HCT116 (cell line): Measurements from ENCODE around the gene EIF2S3. TPM values are rescaled to one million over a fixed set of nuclear protein-coding genes. Genes with fewer than 3 reads are reported as not detected.

Experiments used
- ATAC-seq: fragments of 200-7000 bp; cut with Tn5 transposase; 2 replicates; pipeline ENCODE4 v1.9.1; 2020; ENCODE audit warnings: mild to moderate bottlenecking, moderate library complexity
- BruUV-seq: library from RNA; stranded (reverse); fragments of 400-500 nt; replicated peaks from 2 replicates; lab custom pipeline; 2021; lab: Mats Ljungman, UMichigan
- CTCF ChIA-PET: fragments of 300-600 bp; sonication (Branson Sonifier 250); formaldehyde crosslinking; loops from one replicate; lab custom pipeline; 2021; ENCODE audit warnings: antibody characterized with exemption; lab: Charles Lee
- POLR2A ChIA-PET: fragments of 300-600, 350-600 bp; sonication (Branson Sonifier 250); formaldehyde crosslinking; loops from one replicate; lab custom pipeline; 2021; ENCODE audit warnings: antibody characterized with exemption; lab: Charles Lee
- RAD21 ChIA-PET, 2 experiments: fragments of 300-600 bp; sonication (Branson Sonifier 250); formaldehyde crosslinking; loops; one replicate each; lab custom pipeline; 2023; ENCODE audit warnings: low total read pairs in 2 of 2; ENCODE audit not compliant: uncharacterized antibody in 2 of 2, unreplicated experiment in 2 of 2, low non-redundant PET in 1 of 2; lab: Charles Lee
- DNase-seq: peaks from one replicate; pipeline ENCODE4 v3.0.0-alpha.2; 2010; ENCODE audit warnings: low read depth, low spot score
- H2AFZ ChIP-seq: fragments of 200-600 bp; shearing (Covaris generic), sonication (generic); 2 replicates; pipeline ENCODE4 v1.6.1; 2017; ENCODE audit warnings: low read depth, mixed run types, mixed read lengths, antibody characterized with exemption, low read length; ENCODE audit not compliant: poor library complexity, severe bottlenecking
- H3K27ac ChIP-seq: 2 replicates; pipeline ENCODE4 v1.5.1; 2012; ENCODE audit warnings: low read depth, low read length
- H3K27me3 ChIP-seq: fragments of 200-600 bp; sonication (generic); 2 replicates; pipeline ENCODE4 v1.6.1; 2016; ENCODE audit warnings: mixed run types, low read length, mixed read lengths; ENCODE audit not compliant: insufficient read depth
- H3K36me3 ChIP-seq, 2 experiments: fragments of 200-500 bp in 1 of 2; fragments of 200-600 bp in 1 of 2; sonication (Bioruptor generic) in 1 of 2; sonication (generic) in 1 of 2; 2 replicates each; pipeline versions ENCODE4 v1.5.1 to v1.6.1; 2014 to 2016; ENCODE audit warnings: low read length in 2 of 2, inconsistent platforms in 1 of 2, mixed read lengths in 1 of 2, mixed run types in 1 of 2; ENCODE audit not compliant: insufficient read depth in 2 of 2, control insufficient read depth in 1 of 2
- H3K4me1 ChIP-seq, 2 experiments: fragments of 200-600 bp in 1 of 2; sonication (generic) in 1 of 2; 2 replicates each; pipeline versions ENCODE4 v1.5.1 to v1.6.1; 2012 to 2017; ENCODE audit warnings: low read length in 2 of 2, inconsistent platforms in 1 of 2, mild to moderate bottlenecking in 1 of 2, mixed read lengths in 1 of 2, mixed run types in 1 of 2, moderate library complexity in 1 of 2; ENCODE audit not compliant: insufficient read depth in 2 of 2, control insufficient read depth in 1 of 2
- H3K4me2 ChIP-seq: fragments of 200-600 bp; sonication (generic); 2 replicates; pipeline ENCODE4 v1.6.1; 2017; ENCODE audit warnings: mixed run types, low read length, mixed read lengths
- H3K4me3 ChIP-seq, 2 experiments: fragments of 200-600 bp in 1 of 2; sonication (generic) in 1 of 2; replicated peaks in 1 of 2; 2 replicates each; pipeline ENCODE4 v1.5.1; 2011 to 2016; ENCODE audit warnings: low read length in 2 of 2, control low read depth in 1 of 2, low read depth in 1 of 2, mild to moderate bottlenecking in 1 of 2, mixed read lengths in 1 of 2, mixed run types in 1 of 2
- H3K79me2 ChIP-seq: fragments of 200-600 bp; sonication (generic); 2 replicates; pipeline ENCODE4 v1.6.1; 2017; ENCODE audit warnings: mild to moderate bottlenecking, mixed run types, low read length, moderate library complexity, mixed read lengths; ENCODE audit not compliant: insufficient read depth
- H3K9ac ChIP-seq: fragments of 200-600 bp; sonication (generic); 2 replicates; pipeline ENCODE4 v1.6.1; 2016; ENCODE audit warnings: low read length, mixed read lengths
- H3K9me2 ChIP-seq: fragments of 200-600 bp; sonication (generic), shearing (Covaris generic); 2 replicates; pipeline ENCODE4 v1.6.1; 2017; ENCODE audit warnings: mixed run types, mild to moderate bottlenecking, moderate library complexity; ENCODE audit not compliant: insufficient read depth
- H3K9me3 ChIP-seq, 2 experiments: fragments of 200-500 bp in 1 of 2; fragments of 200-600 bp in 1 of 2; sonication (Bioruptor generic) in 1 of 2; sonication (generic) in 1 of 2; 2 replicates each; pipeline ENCODE4 v1.6.1; 2014 to 2017; ENCODE audit warnings: low read length in 2 of 2, mixed read lengths in 2 of 2, inconsistent platforms in 1 of 2, low read depth in 1 of 2, mild to moderate bottlenecking in 1 of 2, mixed run types in 1 of 2, moderate library complexity in 1 of 2; ENCODE audit not compliant: control insufficient read depth in 1 of 2, insufficient read depth in 1 of 2
- H4K20me1 ChIP-seq: fragments of 200-600 bp; sonication (generic), shearing (Covaris generic); 2 replicates; pipeline ENCODE4 v1.6.1; 2017; ENCODE audit warnings: mixed run types, mild to moderate bottlenecking, moderate library complexity; ENCODE audit not compliant: insufficient read depth
- CBX3 ChIP-seq: IDR thresholded peaks from 2 replicates; pipeline ENCODE4 v1.6.1; 2012; ENCODE audit warnings: low read depth
- CEBPB ChIP-seq: IDR thresholded peaks from 2 replicates; pipeline ENCODE4 v1.6.1; 2012; ENCODE audit warnings: low read depth
- EGR1 ChIP-seq: IDR thresholded peaks from 2 replicates; pipeline ENCODE4 v1.6.1; 2012; ENCODE audit warnings: low read depth
- EZH2phosphoT487 ChIP-seq: fragments of 200-600 bp; IDR thresholded peaks from 2 replicates; pipeline ENCODE4 v1.6.1; 2018; ENCODE audit warnings: antibody characterized with exemption, borderline replicate concordance
- POLR2AphosphoS5 ChIP-seq: IDR thresholded peaks from 2 replicates; pipeline ENCODE4 v1.6.1; 2011; ENCODE audit warnings: mild to moderate bottlenecking, low read depth, low read length, moderate library complexity
- RAD21 ChIP-seq: IDR thresholded peaks from 2 replicates; pipeline ENCODE4 v1.6.1; 2012; ENCODE audit warnings: low read depth, mild to moderate bottlenecking
- SIN3A ChIP-seq: IDR thresholded peaks from 2 replicates; pipeline ENCODE4 v1.6.1; 2012; ENCODE audit warnings: low read depth
- SRF ChIP-seq: IDR thresholded peaks from 2 replicates; pipeline ENCODE4 v1.6.1; 2012; ENCODE audit warnings: low read depth
- ZFX ChIP-seq: fragments of 450-650 bp; IDR thresholded peaks from 2 replicates; pipeline ENCODE4 v1.6.1; 2017
- ZNF274 ChIP-seq: fragments of 200-500 bp; sonication (Bioruptor generic); IDR thresholded peaks from 2 replicates; pipeline ENCODE4 v1.6.1; 2014; ENCODE audit warnings: mild to moderate bottlenecking, low read depth, low read length, inconsistent platforms
- intact Hi-C: fragments of 100-400 bp; cut with micrococcal nuclease; formaldehyde crosslinking; loops from 2 replicates; pipeline ENCODE4 v1.10.0; 2022
- total RNA-seq: library from RNA; stranded (reverse); gene quantifications from one replicate; pipeline ENCODE4 v1.2.1, GENCODE V29; 2021; ENCODE audit not compliant: unreplicated experiment

EIF2S3 gene
- total RNA-seq, 1 experiment from 2014 or later = 273 TPM

- ChIA-PET POLR2A (no interaction called here), CTCF (no interaction called here), RAD21 (no interaction called here)
- no peaks in the 10 kb centered on the region; a peak in 1 of 4 replicates for H3K36me3 ChIP-seq
- H3K4me3 ChIP-seq = peak overlapping the region; percentile 67 to 76
- no peak overlapping the region for H2AFZ ChIP-seq
- H3K27me3 ChIP-seq = no peaks in the 10 kb centered on the region
- H4K20me1 ChIP-seq = no peaks in the 10 kb centered on the region
- ATAC-seq (no peak), DNase-seq (no peak)
- H3K4me1 ChIP-seq = peaks cover 0 to 15% of the 10 kb centered on the region in 2 experiments; a peak in 2 of 4 replicates
- intact Hi-C loops = loop anchor here (2.0 kb wide), 1 partner anchor 31 kb away; the partner anchor contains the start of gene EIF2S3
- TSS peak; percentile 65 for BruUV-seq
- H3K9ac ChIP-seq = peak overlapping the region; percentile 88
- peaks cover 57% of the 10 kb centered on the region for H3K79me2 ChIP-seq
- no peak for TF ChIP-seq EZH2phosphoT487
- TF ChIP-seq SIN3A = no peak
- no peak for TF ChIP-seq CEBPB
- TF ChIP-seq RAD21 = no peak
- no peak for TF ChIP-seq SRF
- TF ChIP-seq ZNF274 = no peak
- TF ChIP-seq ZFX = no peak
- no peak for TF ChIP-seq EGR1
- TF ChIP-seq POLR2AphosphoS5 = no peak
- TF ChIP-seq CBX3 = no peak
- H3K9me3 ChIP-seq = no peaks in the 10 kb centered on the region
- H3K4me2 ChIP-seq = peak overlapping the region; percentile 81
- H3K27ac ChIP-seq = peak overlapping the region; percentile 67
- H3K9me2 ChIP-seq = no peaks in the 10 kb centered on the region
Observed at GRCh38 chrX:24023972-24024669, 30.6 kb upstream of the EIF2S3 start.
